ENCODE measurements around the gene PACS1.

PACS1 gene

GRCh38 chr11:66189031-66189745 lies 119.1 kb downstream of the PACS1 start:
- no peak for DNase-seq

- no peak for DNase-seq
Observed at GRCh38 chr11:66190786-66191185, 120.7 kb downstream of the PACS1 start.

GRCh38 chr11:66192181-66192863 lies 122.2 kb downstream of the PACS1 start:
- DNase-seq = no peak

GRCh38 chr11:66194391-66194790 lies 124.3 kb downstream of the PACS1 start:
- DNase-seq = no peak

GRCh38 chr11:66195867-66196266 lies 125.8 kb downstream of the PACS1 start:
- DNase-seq = no peak

- no peak for DNase-seq
Observed at GRCh38 chr11:66203847-66204246, 133.8 kb downstream of the PACS1 start.

GRCh38 chr11:66204412-66204811 lies 134.3 kb downstream of the PACS1 start:
- no peak for DNase-seq

- no peak for DNase-seq
Observed at GRCh38 chr11:66207816-66208215, 137.7 kb downstream of the PACS1 start.

- DNase-seq = no peak
Observed at GRCh38 chr11:66211100-66211499, 141.0 kb downstream of the PACS1 start.

- no peak for DNase-seq
Observed at GRCh38 chr11:66216911-66217310, 146.8 kb downstream of the PACS1 start.

- DNase-seq = peak in 1 of 3 experiments; percentile 44
Observed at GRCh38 chr11:66218036-66218435, 148.0 kb downstream of the PACS1 start.

GRCh38 chr11:66218846-66219620 lies 149.0 kb downstream of the PACS1 start:
- DNase-seq = no peak

GRCh38 chr11:66219846-66220565 lies 149.9 kb downstream of the PACS1 start:
- no peak for DNase-seq

- DNase-seq = no peak
Observed at GRCh38 chr11:66220566-66220935, 150.5 kb downstream of the PACS1 start.

GRCh38 chr11:66221012-66221411 lies 150.9 kb downstream of the PACS1 start:
- DNase-seq = no peak

- DNase-seq = no peak
Observed at GRCh38 chr11:66221726-66222236, 151.7 kb downstream of the PACS1 start.

GRCh38 chr11:66222358-66223149 lies 152.5 kb downstream of the PACS1 start:
- peak; percentile 87 to 97 (median 91) for DNase-seq

GRCh38 chr11:66224226-66224855 lies 154.3 kb downstream of the PACS1 start:
- no peak for DNase-seq

GRCh38 chr11:66225066-66225465 lies 155.0 kb downstream of the PACS1 start:
- DNase-seq = peak in 1 of 3 experiments; percentile 20

GRCh38 chr11:66226101-66226500 lies 156.0 kb downstream of the PACS1 start:
- no peak for DNase-seq

GRCh38 chr11:66227700-66228099 lies 157.6 kb downstream of the PACS1 start:
- no peak for DNase-seq

GRCh38 chr11:66228521-66228920 lies 158.4 kb downstream of the PACS1 start:
- no peak for DNase-seq
